Measurements from ENCODE around the gene AKR1D1.

DNA sequence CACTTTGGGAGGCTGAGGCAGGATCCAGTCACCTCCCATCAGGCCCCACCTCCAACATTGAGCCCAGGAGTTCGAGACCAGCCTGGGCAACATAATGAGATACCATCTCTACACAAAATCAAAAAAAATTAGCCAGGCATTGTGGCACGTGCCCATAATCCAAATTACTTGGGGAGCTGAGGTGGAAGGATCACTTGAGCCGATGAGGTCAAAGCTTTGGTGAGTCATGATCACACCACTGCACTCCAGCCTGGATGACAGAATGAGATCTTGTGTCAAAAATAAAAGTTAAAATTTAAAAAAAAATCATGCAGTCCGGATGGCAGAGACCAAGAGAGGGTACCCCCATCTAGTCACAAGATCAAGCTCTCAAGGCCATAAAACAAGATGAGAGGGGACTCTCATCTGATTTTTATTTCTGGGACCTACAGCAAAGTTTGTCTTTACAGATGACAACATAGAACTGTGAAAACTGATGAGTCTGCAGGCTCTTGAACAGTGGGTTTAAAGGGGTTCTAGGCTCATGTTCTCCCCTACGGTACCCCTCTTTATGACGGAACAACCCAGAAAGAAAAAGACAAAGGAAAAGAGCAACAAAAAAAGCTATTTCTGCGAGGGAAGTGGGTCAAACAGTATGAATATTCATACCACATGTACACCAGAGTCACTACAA, 45.4 kb upstream of the AKR1D1 start:
- no peak for TF ChIP-seq CTCF (conservative IDR thresholded peaks at IDR 0.05 in 1 of 2, IDR thresholded peaks at IDR 0.05 in 1 of 2; ENCODE audit: low read depth in 1 of 2, low read length in 2 of 2)
- no peak for TF ChIP-seq EZH2 (IDR thresholded peaks at IDR 0.05; ENCODE audit: low read length, missing control alignments)
